Heart right ventricle (tissue), 16 donors: ENCODE data around the gene EMILIN1. TPM values are rescaled to one million over a fixed set of nuclear protein-coding genes. Genes with fewer than 3 reads are reported as not detected.
A peak's percentile ranks its signal among the peaks of the same experiment; 100 is the strongest.

Experiments
- ATAC-seq, 8 donors: fragments of 200-7000 bp; cut with Tn5 transposase; one replicate each; pipeline ENCODE4 v1.9.1; 2020; ENCODE audit warnings: mild to moderate bottlenecking in 8 of 8, moderate library complexity in 8 of 8, moderate number of reproducible peaks in 1 of 8
- DNase-seq, 2 donors: peaks; one replicate each; pipeline ENCODE4 v3.0.0-alpha.2; 2020
- H3K27ac ChIP-seq, 10 donors: fragments of 200-600 bp; sonication (generic) in 2 of 10; one replicate each; pipeline versions ENCODE4 v1.5.0 to v1.8.0; 2020 to 2022; ENCODE audit warnings: mild to moderate bottlenecking in 3 of 10
- H3K27me3 ChIP-seq, 7 donors: fragments of 200-600 bp; one replicate each; pipeline ENCODE4 v1.8.0; 2021 to 2022; ENCODE audit warnings: mild to moderate bottlenecking in 2 of 7
- H3K36me3 ChIP-seq, 9 donors: fragments of 200-600 bp; sonication (generic) in 1 of 9; one replicate each; pipeline versions ENCODE4 v1.5.0 to v1.8.0; 2020 to 2022; ENCODE audit warnings: mild to moderate bottlenecking in 2 of 9
- H3K4me1 ChIP-seq, 9 donors: fragments of 200-600 bp; sonication (generic) in 1 of 9; one replicate each; pipeline versions ENCODE4 v1.5.0 to v1.8.0; 2020 to 2022; ENCODE audit warnings: mild to moderate bottlenecking in 4 of 9
- H3K4me3 ChIP-seq, 10 donors: fragments of 200-600 bp; sonication (generic) in 2 of 10; one replicate each; pipeline versions ENCODE4 v1.5.0 to v1.8.0; 2020 to 2022; ENCODE audit warnings: mild to moderate bottlenecking in 7 of 10, moderate library complexity in 2 of 10
- H3K9me3 ChIP-seq, 11 donors: fragments of 200-600 bp in 10 of 11; sonication (generic) in 2 of 11; one replicate each; pipeline versions ENCODE4 v1.5.0 to v1.8.0; 2013 to 2022; ENCODE audit warnings: mild to moderate bottlenecking in 2 of 11, control low read depth in 1 of 11, moderate library complexity in 1 of 11
- CTCF ChIP-seq, 9 donors: fragments of 200-600 bp; sonication (generic) in 2 of 9; IDR thresholded peaks; one replicate each; pipeline versions ENCODE4 v1.5.0 to v1.8.0; 2021 to 2022; ENCODE audit warnings: antibody characterized with exemption in 9 of 9, mild to moderate bottlenecking in 5 of 9, moderate library complexity in 1 of 9
- WGBS, 2 donors: extraction: QIAGEN DNeasy Blood & Tissue Kit; methylation state at CpG; one replicate each; pipeline ENCODE4 v1.1.7; 2013; ENCODE audit warnings: inconsistent platforms in 1 of 2; 5-methylcytosine and 5-hydroxymethylcytosine counted together
- intact Hi-C, 10 donors: fragments of 100-400 bp; cut with DNase I; formaldehyde crosslinking; loops; one replicate each; pipeline versions ENCODE4 v1.11.1 to v1.14.2; 2022
- polyA plus RNA-seq, 2 donors: library from polyadenylated mRNA; stranded (reverse); fragments of 200-250 nt; gene quantifications; one replicate each; pipeline ENCODE4 v1.2.3, GENCODE V29; 2013
- total RNA-seq, 10 donors: library from RNA; stranded (reverse); fragmentation: NEBNext Ultra II Directional in 3 of 10; extraction: Animal tissue kit (Norgen Biotek cat#: 25700) in 3 of 10; gene quantifications; one replicate each; pipeline versions ENCODE4 v1.2.1 to v1.2.4, GENCODE V29; 2021 to 2023
- donor health status: Arrhythmogenic right ventricular cardiomyopathy.
- donor health status: ischemic (EF 13 %, LVEDD 7.1; RV severe dilation, severe dysfunction).
- donor health status: healthy with polysubstance abuse.
- donor health status: DM: no; HTN: yes; CAD: no.
- donor health status: DM: no; HTN: no; CAD: no.
- donor health status: ischemic (EF 25% LVEDD 6.9; RV normal size, moderate dysfunction).
- donor health status: ischemic (EF 25% LVEDD 5.7; RV mildly dilated, moderate dysfunction).
- donor health status: healthy.
- donor health status: DM: yes; HTN: yes; CAD: no.
- donor health status: Ischemic cardiomyopathy.
- donor health status: ischemic (EF 35%, LVEDD 5.7; RV mildly dilated, moderate dysfunction).
- donor health status: nonischemic (EF 11% LVEDD 7.7; RV severe dilation, severe dysfunction).
- donor health status: DM: yes; HTN: yes; CAD: no.
- donor health status: PGD.
- donor health status: ischemic (EF 29% LVEDD 5.4; RV normal size, mild dysfunction).
- donor health status: nonischemic (EF 23%, LVEDD 6.1; RV moderate dilation, normal function).

Gene EMILIN1
- total and polyA plus RNA-seq, 12 donors = 6.8 to 53.2 (median 15.3) TPM

- Histone ChIP-seq H3K27ac (no peak overlapping the region), H3K4me1 (peaks cover 0 to 18% (median 4%) of the 10 kb centered on the region in 9 donors), H3K9me3 (no peaks in the 10 kb centered on the region), H3K27me3 (no peaks in the 10 kb centered on the region), H3K36me3 (peaks cover 0 to 81% (median 19%) of the 10 kb centered on the region in 9 donors), H3K4me3 (no peak overlapping the region)
- TF ChIP-seq CTCF (IDR thresholded peaks at IDR 0.05) = no peak
- ATAC-seq (no peak), DNase-seq (no peak)
- intact Hi-C loops = no loop called here
- 91 to 94% methylated on average over 3 of the region's 3 CpGs for WGBS, 2 donors
Measured at GRCh38 chr2:27060323-27060722, 18.1 kb upstream of the EMILIN1 start.

GRCh38 chr2:27065128-27065527 lies 13.3 kb upstream of the EMILIN1 start:
- 86 to 87% methylated on average over 3 of the region's 3 CpGs for WGBS, 2 donors
- Histone ChIP-seq H3K4me3 (no peak overlapping the region), H3K27ac (no peak overlapping the region), H3K9me3 (no peaks in the 10 kb centered on the region), H3K36me3 (peaks cover 0 to 78% (median 14%) of the 10 kb centered on the region in 9 donors), H3K27me3 (no peaks in the 10 kb centered on the region), H3K4me1 (peaks cover 5 to 36% (median 21%) of the 10 kb centered on the region in 9 donors)
- TF ChIP-seq CTCF (IDR thresholded peaks at IDR 0.05) = no peak
- ATAC-seq (no peak), DNase-seq (no peak)
- intact Hi-C loops = no loop called here

GRCh38 chr2:27067385-27067784 lies 11.0 kb upstream of the EMILIN1 start:
- no peak overlapping the region for H3K27ac ChIP-seq
- no peak overlapping the region for H3K4me3 ChIP-seq
- WGBS, 2 donors = 87 to 95% methylated on average over 5 of the region's 5 CpGs
- intact Hi-C loops = no loop called here
- DNase-seq (no peak), ATAC-seq (no peak)
- no peaks in the 10 kb centered on the region for H3K27me3 ChIP-seq
- H3K36me3 ChIP-seq = peaks cover 0 to 67% (median 14%) of the 10 kb centered on the region in 9 donors
- H3K4me1 ChIP-seq = peaks cover 10 to 50% (median 36%) of the 10 kb centered on the region in 9 donors
- TF ChIP-seq CTCF (IDR thresholded peaks at IDR 0.05) = no peak
- no peaks in the 10 kb centered on the region for H3K9me3 ChIP-seq

- peak overlapping the region in 5 of 10 donors; percentile 25 to 97 (median 91) for H3K27ac ChIP-seq
- 92 to 93% methylated on average over 6 of the region's 6 CpGs for WGBS, 2 donors
- H3K27me3 ChIP-seq = no peaks in the 10 kb centered on the region
- H3K4me1 ChIP-seq = peaks cover 10 to 60% (median 53%) of the 10 kb centered on the region in 9 donors
- no peak for TF ChIP-seq CTCF (IDR thresholded peaks at IDR 0.05)
- peaks cover 0 to 60% (median 14%) of the 10 kb centered on the region in 9 donors for H3K36me3 ChIP-seq
- intact Hi-C loops = no loop called here
- H3K4me3 ChIP-seq = peak overlapping the region in 2 of 10 donors; percentile 75 to 91
- H3K9me3 ChIP-seq = no peaks in the 10 kb centered on the region
- DNase-seq (no peak), ATAC-seq (no peak)
Measured at GRCh38 chr2:27069436-27069835, 9.0 kb upstream of the EMILIN1 start.
